ENCODE results near the gene EVX2.

The EVX2 gene

GRCh38 chr2:176126929-176127773 is 43.4 kb upstream of the EVX2 start:
- H3K27me3 ChIP-seq (ENCODE audit: control insufficient read depth, insufficient read depth, low read length) = peaks cover 92% of the 10 kb centered on the region

GRCh38 chr2:176125772-176126054 is 42.0 kb upstream of the EVX2 start:
- Histone ChIP-seq H3K9ac (ENCODE audit: low read depth, low read length) (no peak overlapping the region), H3K27me3 (ENCODE audit: control insufficient read depth, insufficient read depth, low read length) (peaks cover 92% of the 10 kb centered on the region), H3K36me3 (ENCODE audit: control insufficient read depth, insufficient read depth, low read length) (no peaks in the 10 kb centered on the region), H3K9me3 (ENCODE audit: control insufficient read depth, insufficient read depth, low read length) (no peaks in the 10 kb centered on the region), H3K4me1 (ENCODE audit: control insufficient read depth, insufficient read depth, low read length) (peaks cover 2% of the 10 kb centered on the region), H3K4me3 (ENCODE audit: low read depth, low read length) (no peak overlapping the region)

More at GRCh38 chr2:176126929-176127773, 43.4 kb upstream of the EVX2 start:
- H3K4me1 ChIP-seq (ENCODE audit: control insufficient read depth, insufficient read depth, low read length) = peaks cover 2% of the 10 kb centered on the region
- no peaks in the 10 kb centered on the region for H3K36me3 ChIP-seq (ENCODE audit: control insufficient read depth, insufficient read depth, low read length)
- H3K4me3 ChIP-seq (ENCODE audit: low read depth, low read length) = no peak overlapping the region
- H3K9ac ChIP-seq (ENCODE audit: low read depth, low read length) = no peak overlapping the region
- no peaks in the 10 kb centered on the region for H3K9me3 ChIP-seq (ENCODE audit: control insufficient read depth, insufficient read depth, low read length)

- H3K27me3 ChIP-seq (ENCODE audit: control insufficient read depth, insufficient read depth, low read length) = peaks cover 94% of the 10 kb centered on the region
- no peaks in the 10 kb centered on the region for H3K36me3 ChIP-seq (ENCODE audit: control insufficient read depth, insufficient read depth, low read length)
- H3K9ac ChIP-seq (ENCODE audit: low read depth, low read length) = no peak overlapping the region
- H3K4me3 ChIP-seq (ENCODE audit: low read depth, low read length) = peak overlapping the region; percentile 5
- H3K4me1 ChIP-seq (ENCODE audit: control insufficient read depth, insufficient read depth, low read length) = peaks cover 2% of the 10 kb centered on the region
- H3K9me3 ChIP-seq (ENCODE audit: control insufficient read depth, insufficient read depth, low read length) = no peaks in the 10 kb centered on the region
Observed at GRCh38 chr2:176124947-176125771, 41.4 kb upstream of the EVX2 start.

- H3K27me3 ChIP-seq (ENCODE audit: control insufficient read depth, insufficient read depth, low read length) = peaks cover 99% of the 10 kb centered on the region
- H3K4me1 ChIP-seq (ENCODE audit: control insufficient read depth, insufficient read depth, low read length) = peaks cover 2% of the 10 kb centered on the region
- no peaks in the 10 kb centered on the region for H3K9me3 ChIP-seq (ENCODE audit: control insufficient read depth, insufficient read depth, low read length)
- H3K9ac ChIP-seq (ENCODE audit: low read depth, low read length) = no peak overlapping the region
- no peaks in the 10 kb centered on the region for H3K36me3 ChIP-seq (ENCODE audit: control insufficient read depth, insufficient read depth, low read length)
- H3K4me3 ChIP-seq (ENCODE audit: low read depth, low read length) = peak overlapping the region; percentile 19
Observed at GRCh38 chr2:176124110-176124946, 40.6 kb upstream of the EVX2 start.

- H3K9ac ChIP-seq (ENCODE audit: low read depth, low read length) = no peak overlapping the region
- H3K4me1 ChIP-seq (ENCODE audit: control insufficient read depth, insufficient read depth, low read length) = peaks cover 2% of the 10 kb centered on the region
- no peaks in the 10 kb centered on the region for H3K36me3 ChIP-seq (ENCODE audit: control insufficient read depth, insufficient read depth, low read length)
- H3K4me3 ChIP-seq (ENCODE audit: low read depth, low read length) = peak overlapping the region; percentile 19
- peaks cover 99% of the 10 kb centered on the region for H3K27me3 ChIP-seq (ENCODE audit: control insufficient read depth, insufficient read depth, low read length)
- no peaks in the 10 kb centered on the region for H3K9me3 ChIP-seq (ENCODE audit: control insufficient read depth, insufficient read depth, low read length)
Observed at GRCh38 chr2:176123411-176124109, 39.8 kb upstream of the EVX2 start.

- peak within 1 kb of the TSS; percentile 19 for H3K4me3 ChIP-seq (ENCODE audit: low read depth, low read length)
- peaks cover 99% of the 10 kb centered on the region for H3K27me3 ChIP-seq (ENCODE audit: control insufficient read depth, insufficient read depth, low read length)
- H3K9me3 ChIP-seq (ENCODE audit: control insufficient read depth, insufficient read depth, low read length) = no peaks in the 10 kb centered on the region
- no peaks in the 10 kb centered on the region for H3K36me3 ChIP-seq (ENCODE audit: control insufficient read depth, insufficient read depth, low read length)
- no peak within 1 kb of the TSS for H3K9ac ChIP-seq (ENCODE audit: low read depth, low read length)
- H3K4me1 ChIP-seq (ENCODE audit: control insufficient read depth, insufficient read depth, low read length) = no peaks in the 10 kb centered on the region
Observed at GRCh38 chr2:176122683-176123410, 39.1 kb upstream of the EVX2 start, which contains the start of gene HOXD9. HOXD9 (plus strand) TSS chr2:176122719; CDS start chr2:176122769, 50 bp downstream.

GRCh38 chr2:176122052-176122682 is 38.4 kb upstream of the EVX2 start:
- no peaks in the 10 kb centered on the region for H3K9me3 ChIP-seq (ENCODE audit: control insufficient read depth, insufficient read depth, low read length)
- H3K4me1 ChIP-seq (ENCODE audit: control insufficient read depth, insufficient read depth, low read length) = no peaks in the 10 kb centered on the region
- H3K36me3 ChIP-seq (ENCODE audit: control insufficient read depth, insufficient read depth, low read length) = no peaks in the 10 kb centered on the region
- peaks cover 99% of the 10 kb centered on the region for H3K27me3 ChIP-seq (ENCODE audit: control insufficient read depth, insufficient read depth, low read length)
- H3K4me3 ChIP-seq (ENCODE audit: low read depth, low read length) = peak overlapping the region; percentile 19
- no peak overlapping the region for H3K9ac ChIP-seq (ENCODE audit: low read depth, low read length)

- Histone ChIP-seq H3K4me1 (ENCODE audit: control insufficient read depth, insufficient read depth, low read length) (no peaks in the 10 kb centered on the region), H3K27me3 (ENCODE audit: control insufficient read depth, insufficient read depth, low read length) (peaks cover 99% of the 10 kb centered on the region), H3K36me3 (ENCODE audit: control insufficient read depth, insufficient read depth, low read length) (no peaks in the 10 kb centered on the region), H3K4me3 (ENCODE audit: low read depth, low read length) (peak overlapping the region; percentile 22), H3K9ac (ENCODE audit: low read depth, low read length) (no peak overlapping the region), H3K9me3 (ENCODE audit: control insufficient read depth, insufficient read depth, low read length) (no peaks in the 10 kb centered on the region)
Observed at GRCh38 chr2:176121190-176122051, 37.7 kb upstream of the EVX2 start.

- peak overlapping the region; percentile 22 for H3K4me3 ChIP-seq (ENCODE audit: low read depth, low read length)
- no peaks in the 10 kb centered on the region for H3K9me3 ChIP-seq (ENCODE audit: control insufficient read depth, insufficient read depth, low read length)
- no peaks in the 10 kb centered on the region for H3K4me1 ChIP-seq (ENCODE audit: control insufficient read depth, insufficient read depth, low read length)
- peaks cover 99% of the 10 kb centered on the region for H3K27me3 ChIP-seq (ENCODE audit: control insufficient read depth, insufficient read depth, low read length)
- H3K36me3 ChIP-seq (ENCODE audit: control insufficient read depth, insufficient read depth, low read length) = no peaks in the 10 kb centered on the region
- H3K9ac ChIP-seq (ENCODE audit: low read depth, low read length) = no peak overlapping the region
Observed at GRCh38 chr2:176120364-176121189, 36.8 kb upstream of the EVX2 start.

Data from iPS-15b (cell line).